K562 (cell line): ENCODE results near the gene TMCC2. TPM values are rescaled to one million over a fixed set of nuclear protein-coding genes. Genes with fewer than 3 reads are reported as not detected.

Experiments used
- ATAC-seq: fragments of 200-7000 bp; cut with Tn5 transposase; 3 replicates; pipeline ENCODE4 v1.9.1; 2020; ENCODE audit warnings: moderate library complexity
- BruUV-seq: library from RNA; stranded (reverse); fragments of 400-500 nt; replicated peaks from 2 replicates; lab custom pipeline; 2021; lab: Mats Ljungman, UMichigan
- CTCF ChIA-PET: fragments of 300-600 bp; formaldehyde crosslinking; extraction: SDS; loops from one replicate; lab custom pipeline; 2021; ENCODE audit warnings: low intra/inter-chr PET ratio; lab: Yijun Ruan, JAX
- POLR2A ChIA-PET: fragments of 300-600, 350-650 bp; sonication (Branson Sonifier 250); formaldehyde crosslinking; extraction: SDS; loops from one replicate; lab custom pipeline; 2021; ENCODE audit warnings: antibody characterized with exemption, inconsistent platforms; lab: Yijun Ruan, JAX
- DNase-seq, 4 experiments: peaks; one replicate each; pipeline versions ENCODE4 v3.0.0 to v3.0.0-alpha.2; 2011 to 2018; ENCODE audit warnings: low spot score in 3 of 4, mixed read lengths in 3 of 4; ENCODE audit errors: extremely low read depth in 1 of 4
- FAIRE-seq: peaks from 2 replicates; lab custom pipeline; 2011; peaks lifted over from hg19 to GRCh38; lab: Jason Lieb, UNC
- H2AFZ ChIP-seq: 2 replicates; pipeline ENCODE4 v1.6.0; 2011; ENCODE audit warnings: low read depth, low read length, control low read depth, inconsistent platforms
- H3K27ac ChIP-seq: fragments of 200-600 bp; 3 replicates; pipeline ENCODE4 v1.8.0; 2011; ENCODE audit warnings: low read depth, mild to moderate bottlenecking, control low read depth, inconsistent platforms, low read length, moderate library complexity, mixed read lengths; ENCODE audit errors: extremely low read depth
- H3K27me3 ChIP-seq, 2 experiments: fragments of 300-600 bp in 1 of 2; 2 replicates in 1 of 2; 3 replicates in 1 of 2; pipeline versions ENCODE4 v1.6.0 to v1.8.0; 2011; ENCODE audit warnings: inconsistent platforms in 2 of 2, low read length in 2 of 2, mild to moderate bottlenecking in 1 of 2, mixed read lengths in 1 of 2, moderate library complexity in 1 of 2; ENCODE audit not compliant: control insufficient read depth in 2 of 2, insufficient read depth in 2 of 2
- H3K36me3 ChIP-seq: fragments of 300-600 bp; 3 replicates; pipeline ENCODE4 v1.8.0; 2011; ENCODE audit warnings: mild to moderate bottlenecking, low read length, inconsistent platforms; ENCODE audit not compliant: control insufficient read depth, insufficient read depth
- H3K4me1 ChIP-seq, 2 experiments: fragments of 200-600 bp in 1 of 2; replicated peaks in 1 of 2; 2 replicates in 1 of 2; 3 replicates in 1 of 2; pipeline versions ENCODE4 v1.5.1 to v1.8.0; 2011; ENCODE audit warnings: inconsistent platforms in 2 of 2, low read length in 2 of 2, mild to moderate bottlenecking in 1 of 2, mixed read lengths in 1 of 2, moderate library complexity in 1 of 2; ENCODE audit not compliant: control insufficient read depth in 2 of 2, insufficient read depth in 2 of 2
- H3K4me2 ChIP-seq: 2 replicates; pipeline ENCODE4 v1.6.1; 2011; ENCODE audit warnings: low read length, control low read depth, inconsistent platforms, mixed read lengths; ENCODE audit not compliant: insufficient read depth
- H3K4me3 ChIP-seq: fragments of 200-600 bp; sonication (generic), shearing (Covaris generic); 2 replicates; pipeline ENCODE4 v1.5.1; 2016; ENCODE audit warnings: control low read depth, inconsistent platforms
- H3K79me2 ChIP-seq: fragments of 200-600 bp; 3 replicates; pipeline ENCODE4 v1.8.0; 2011; ENCODE audit warnings: low read length, inconsistent platforms; ENCODE audit not compliant: control insufficient read depth, insufficient read depth
- H3K9ac ChIP-seq, 2 experiments: 2 replicates each; pipeline versions ENCODE4 v1.6.0 to v1.6.1; 2011; ENCODE audit warnings: low read depth in 2 of 2, low read length in 2 of 2, control low read depth in 1 of 2, inconsistent platforms in 1 of 2, mild to moderate bottlenecking in 1 of 2, mixed read lengths in 1 of 2; ENCODE audit not compliant: insufficient read depth in 1 of 2
- H3K9me1 ChIP-seq: one replicate; pipeline ENCODE4 v1.6.0; 2011; ENCODE audit warnings: inconsistent platforms, mild to moderate bottlenecking, low read length, moderate library complexity; ENCODE audit not compliant: control insufficient read depth, insufficient read depth
- H3K9me3 ChIP-seq: replicated peaks from 2 replicates; pipeline ENCODE4 v1.5.1; 2011; ENCODE audit warnings: low read depth, low read length, inconsistent platforms; ENCODE audit not compliant: control insufficient read depth, insufficient read depth
- H4K20me1 ChIP-seq: replicated peaks from 2 replicates; pipeline ENCODE4 v1.6.1; 2011; ENCODE audit warnings: low read length, inconsistent platforms, mixed read lengths; ENCODE audit not compliant: control insufficient read depth, insufficient read depth
- ATF3 ChIP-seq, 2 experiments: fragments of 450-650 bp in 1 of 2; sonication (generic) in 1 of 2; formaldehyde crosslinking in 1 of 2; IDR thresholded peaks in 1 of 2; conservative IDR thresholded peaks in 1 of 2; 2 replicates each; pipeline versions ENCODE4 v1.6.1 to v1.8.1; 2016 to 2023; ENCODE audit warnings: mild to moderate bottlenecking in 2 of 2, moderate library complexity in 2 of 2, inconsistent platforms in 1 of 2, missing genetic modification reagents in 1 of 2
- C11orf30 ChIP-seq: fragments of 450-650 bp; IDR thresholded peaks from 2 replicates; pipeline ENCODE4 v1.6.1; 2016; ENCODE audit warnings: low read depth, mild to moderate bottlenecking
- CAMTA2 ChIP-seq: fragments of 250-450 bp; sonication (Bioruptor Pico); conservative IDR thresholded peaks from 2 replicates; pipeline ENCODE4 v1.5.1; 2022
- CXXC5 ChIP-seq: fragments of 250-450 bp; sonication (Bioruptor Pico); IDR thresholded peaks from 2 replicates; pipeline ENCODE4 v1.8.0; 2022; ENCODE audit warnings: inconsistent platforms, mild to moderate bottlenecking, moderate library complexity
- DEAF1 ChIP-seq: fragments of 450-650 bp; formaldehyde crosslinking; IDR thresholded peaks from 2 replicates; pipeline ENCODE4 v1.4.0; 2020; ENCODE audit warnings: mild to moderate bottlenecking, moderate library complexity
- ETS2 ChIP-seq: IDR thresholded peaks from 2 replicates; pipeline ENCODE4 v1.6.1; 2016; ENCODE audit warnings: borderline replicate concordance, missing genetic modification characterization, mild to moderate bottlenecking, moderate library complexity, missing compliant biosample characterization; ENCODE audit not compliant: poor library complexity, severe bottlenecking
- FOSL1 ChIP-seq: fragments of 200-800 bp; sonication (Bioruptor generic); conservative IDR thresholded peaks from 2 replicates; pipeline ENCODE4 v1.6.1; 2016; ENCODE audit warnings: missing genetic modification characterization, missing compliant biosample characterization
- FOXM1 ChIP-seq, 2 experiments: fragments of 450-650 bp in 1 of 2; sonication (generic) in 1 of 2; formaldehyde crosslinking in 1 of 2; IDR thresholded peaks; 2 replicates each; pipeline versions ENCODE4 v1.6.1 to v1.9.0; 2017 to 2022; ENCODE audit warnings: low read depth in 2 of 2, mild to moderate bottlenecking in 2 of 2, missing genetic modification reagents in 1 of 2, moderate library complexity in 1 of 2
- MAFG ChIP-seq: fragments of 450-650 bp; conservative IDR thresholded peaks from 2 replicates; pipeline ENCODE4 v1.6.1; 2016; ENCODE audit warnings: missing genetic modification characterization, missing compliant biosample characterization
- MEF2D ChIP-seq: conservative IDR thresholded peaks from 2 replicates; pipeline ENCODE4 v1.6.1; 2016; ENCODE audit warnings: low read depth, missing genetic modification characterization, missing compliant biosample characterization
- NEUROD1 ChIP-seq: fragments of 150-350 bp; IDR thresholded peaks from 2 replicates; pipeline ENCODE4 v1.6.1; 2014; ENCODE audit warnings: borderline replicate concordance, low read length, low read depth; ENCODE audit not compliant: partially characterized antibody
- NFE2 ChIP-seq: IDR thresholded peaks from 2 replicates; pipeline ENCODE4 v1.6.1; 2014; ENCODE audit warnings: antibody characterized with exemption, low read depth
- PRPF4 ChIP-seq: fragments of 200-400 bp; formaldehyde crosslinking; IDR thresholded peaks from one replicate; pipeline ENCODE4 v1.6.1; 2017; ENCODE audit warnings: low read length, low read depth, mild to moderate bottlenecking; ENCODE audit not compliant: insufficient read depth, poor library complexity, severe bottlenecking
- TOE1 ChIP-seq, 2 experiments: fragments of 450-650 bp in 1 of 2; sonication (generic) in 1 of 2; formaldehyde crosslinking in 1 of 2; IDR thresholded peaks; 2 replicates each; pipeline versions ENCODE4 v1.7.1 to v1.8.0; 2016 to 2022; ENCODE audit warnings: borderline replicate concordance in 2 of 2, mild to moderate bottlenecking in 2 of 2, antibody characterized with exemption in 1 of 2, inconsistent platforms in 1 of 2, low read depth in 1 of 2, missing genetic modification reagents in 1 of 2, moderate library complexity in 1 of 2
- TRIM24 ChIP-seq, 2 experiments: fragments of 450-650 bp; IDR thresholded peaks; 2 replicates each; pipeline ENCODE4 v1.6.1; 2016
- XRCC5 ChIP-seq: fragments of 200-400 bp; formaldehyde crosslinking; IDR thresholded peaks from 2 replicates; pipeline ENCODE4 v1.6.1; 2017; ENCODE audit warnings: low read depth, mild to moderate bottlenecking, low read length
- ZFX ChIP-seq: sonication (generic); formaldehyde crosslinking; IDR thresholded peaks from 2 replicates; pipeline ENCODE4 v1.8.0; 2022; ENCODE audit warnings: mild to moderate bottlenecking, missing genetic modification reagents, moderate library complexity
- ZNF316 ChIP-seq: fragments of 450-650 bp; IDR thresholded peaks from 2 replicates; pipeline ENCODE4 v1.6.1; 2016
- ZNF589 ChIP-seq: fragments of 200-800 bp; sonication (Bioruptor generic); IDR thresholded peaks from 2 replicates; pipeline ENCODE4 v1.6.1; 2016; ENCODE audit warnings: low read depth, missing genetic modification characterization, missing compliant biosample characterization
- WGBS: fragments of 100-300 bp; shearing (Covaris generic); methylation state at CpG from one replicate; pipeline ENCODE4 v1.1.6; 2016; ENCODE audit warnings: low coverage, mixed read lengths; ENCODE audit not compliant: insufficient coverage; ENCODE audit errors: missing lambda C conversion rate; 5-methylcytosine and 5-hydroxymethylcytosine counted together
- in situ Hi-C: fragments of 300-500 bp; cut with MboI; formaldehyde crosslinking; loops from 4 replicates; pipeline ENCODE4 v1.15.0; 2018; ENCODE audit warnings: inconsistent platforms, mixed read lengths
- intact Hi-C: fragments of 100-400 bp; cut with micrococcal nuclease; formaldehyde crosslinking; loops from 2 replicates; pipeline ENCODE4 v1.14.2; 2022
- polyA plus RNA-seq, 8 experiments: library from polyadenylated mRNA; depleted of rRNA in 4 of 8; stranded (reverse) in 5 of 8; unstranded in 3 of 8; fragments of >200 nt; fragmentation: Nextera tagmentation in 2 of 8; fragmentation: Illumina TruSeq in 1 of 8; extraction: Ambion mirVana in 2 of 8; extraction: Trizol in 1 of 8; gene quantifications; 2 replicates each; pipeline versions ENCODE4 v1.2.1 to v1.2.3, GENCODE V29; 2011 to 2014; ENCODE audit warnings: inconsistent platforms in 1 of 8, missing spikeins in 1 of 8
- total RNA-seq, 7 experiments: library from RNA; depleted of rRNA in 6 of 7; stranded (reverse); fragments of >200 nt in 6 of 7; fragmentation: Illumina TruSeq in 2 of 7; extraction: Trizol in 2 of 7; gene quantifications; 2 replicates each; pipeline versions ENCODE4 v1.2.1 to v1.2.3, GENCODE V29; 2011 to 2021; ENCODE audit warnings: low replicate concordance in 1 of 7

Gene TMCC2
- total and polyA plus RNA-seq, 9 of the 15 experiments (the other 6 are each of a cell fraction or from before 2014, with no cell fraction given) = 0.06 to 1.8 (median 0.98) TPM

GRCh38 chr1:205258719-205259118, 31.0 kb downstream of the TMCC2 start:
- BruUV-seq = no TSS peak
- Histone ChIP-seq H3K9me1 (no peaks in the 10 kb centered on the region), H3K27me3 (peaks cover 0 to 4% of the 10 kb centered on the region in 2 experiments; a peak in 1 of 5 replicates), H3K27ac (no peak overlapping the region), H3K4me3 (no peak overlapping the region), H3K4me2 (no peak overlapping the region), H3K36me3 (no peaks in the 10 kb centered on the region), H4K20me1 (no peaks in the 10 kb centered on the region), H3K9ac (no peak overlapping the region), H2AFZ (no peak overlapping the region), H3K79me2 (no peaks in the 10 kb centered on the region), H3K9me3 (no peaks in the 10 kb centered on the region), H3K4me1 (peaks cover 38 to 39% of the 10 kb centered on the region in 2 experiments)
- FAIRE-seq = no peak
- ATAC-seq = peak; percentile 9; the same call in 1 of the 3 replicates
- POLR2A ChIA-PET = interaction anchor here (0.5 to 1.1 kb wide), 4 partner anchors 41 to 494 kb away, joined by 3 to 4 read pairs (median 3); no protein-coding TSS in a partner anchor
- in situ Hi-C loops (loop anchor here (5.0 kb wide), 1 partner anchor 281 kb away; no protein-coding TSS in a partner anchor), intact Hi-C loops (loop anchor here (5.0 kb wide), 1 partner anchor 116 kb away; no protein-coding TSS in a partner anchor)
- DNase-seq = peak; percentile 31 to 55 (median 44)
- 33% methylated on average over 8 of the region's 8 CpGs for WGBS
- CTCF ChIA-PET = no interaction called here
- no peak for TF ChIP-seq CAMTA2 (CRISPR knock-in tag)
- TF ChIP-seq XRCC5 = no peak
- peak; percentile 23 for TF ChIP-seq NEUROD1
- peak; percentile 87 for TF ChIP-seq C11orf30
- TF ChIP-seq FOSL1 (tag) = peak; percentile 74
- TF ChIP-seq FOXM1 (IDR thresholded peaks at IDR 0.05; ENCODE audit: low read depth) = no peak
- no peak for TF ChIP-seq FOXM1 (CRISPR knock-in tag; IDR thresholded peaks at IDR 0.05; ENCODE audit: low read depth)
- peak in 1 of 2 experiments; percentile 29; a peak in 1 of 4 replicates for TF ChIP-seq TRIM24 (IDR thresholded peaks at IDR 0.05)
- 0 out of 2 replicates have a peak, but pooled peaks have one; percentile 51 for TF ChIP-seq ZNF589
- 0 out of 2 replicates have a peak, but pooled peaks have one; percentile 15 for TF ChIP-seq MEF2D
- peak; percentile 90 for TF ChIP-seq NFE2
- TF ChIP-seq DEAF1 (CRISPR knock-in tag) = no peak
- peak; percentile 56 for TF ChIP-seq ATF3 (IDR thresholded peaks at IDR 0.05)
- TF ChIP-seq ATF3 (CRISPR knock-in tag; conservative IDR thresholded peaks at IDR 0.05) = no peak
- TF ChIP-seq TOE1 (IDR thresholded peaks at IDR 0.05; ENCODE audit: borderline replicate concordance) = peak; percentile 83; the same call in 1 of the 2 replicates
- no peak for TF ChIP-seq TOE1 (CRISPR knock-in tag; IDR thresholded peaks at IDR 0.05; ENCODE audit: borderline replicate concordance, low read depth)
- no peak for TF ChIP-seq PRPF4
- peak; percentile 88 for TF ChIP-seq MAFG (tag)
- TF ChIP-seq ETS2 (tag) = no peak
- TF ChIP-seq ZNF316 = peak; percentile 82
- TF ChIP-seq CXXC5 = peak; percentile 44; the same call in 1 of the 2 replicates
- peak; percentile 34; the same call in 1 of the 2 replicates for TF ChIP-seq ZFX (CRISPR knock-in tag)
